Caco-2 (cell line): Measurements from ENCODE around the gene HDAC10. TPM values are rescaled to one million over a fixed set of nuclear protein-coding genes. Genes with fewer than 3 reads are reported as not detected.

Experiments used
- BruUV-seq: library from RNA; stranded (reverse); fragments of 400-500 nt; replicated peaks from 2 replicates; lab custom pipeline; 2021; lab: Mats Ljungman, UMichigan
- CTCF ChIA-PET: fragments of 300-600 bp; sonication (Branson Sonifier 250); formaldehyde crosslinking; loops from one replicate; lab custom pipeline; 2022; ENCODE audit warnings: antibody characterized with exemption; lab: Charles Lee
- POLR2A ChIA-PET: fragments of 300-600 bp; sonication (Branson Sonifier 250); formaldehyde crosslinking; loops from one replicate; lab custom pipeline; 2022; ENCODE audit warnings: antibody characterized with exemption; lab: Charles Lee
- DNase-seq, 2 experiments: peaks; one replicate each; pipeline versions ENCODE4 v3.0.0 to v3.0.0-alpha.2; 2020 to 2022
- H3K27me3 ChIP-seq: replicated peaks from 2 replicates; pipeline ENCODE4 v1.6.0; 2011; ENCODE audit warnings: low read length; ENCODE audit not compliant: control insufficient read depth, insufficient read depth
- H3K36me3 ChIP-seq: 2 replicates; pipeline ENCODE4 v1.5.1; 2011; ENCODE audit warnings: low read length; ENCODE audit not compliant: control insufficient read depth, insufficient read depth
- H3K4me1 ChIP-seq: fragments of 250-450 bp; sonication (Bioruptor Pico); 2 replicates; pipeline ENCODE4 v1.5.1; 2020; ENCODE audit warnings: mild to moderate bottlenecking
- H3K4me3 ChIP-seq: 2 replicates; pipeline ENCODE4 v1.5.1; 2011; ENCODE audit warnings: low read depth, mild to moderate bottlenecking, control low read depth, low read length
- H3K9me3 ChIP-seq: fragments of 250-450 bp; sonication (Bioruptor Pico); 2 replicates; pipeline ENCODE4 v1.5.1; 2020; ENCODE audit warnings: mild to moderate bottlenecking, moderate library complexity
- H3K27ac Mint-ChIP-seq: one replicate; pipeline ENCODE4 v1.8.0; 2022; ENCODE audit warnings: mixed read lengths; ENCODE audit not compliant: unreplicated experiment
- H3K27me3 Mint-ChIP-seq: one replicate; pipeline ENCODE4 v1.8.0; 2022; ENCODE audit warnings: mixed read lengths; ENCODE audit not compliant: insufficient read depth, unreplicated experiment
- H3K36me3 Mint-ChIP-seq: one replicate; pipeline ENCODE4 v1.8.0; 2022; ENCODE audit warnings: mild to moderate bottlenecking, mixed read lengths; ENCODE audit not compliant: insufficient read depth, unreplicated experiment
- H3K4me1 Mint-ChIP-seq: one replicate; pipeline ENCODE4 v1.8.0; 2022; ENCODE audit warnings: low read depth, mixed read lengths; ENCODE audit not compliant: unreplicated experiment
- H3K4me3 Mint-ChIP-seq: one replicate; pipeline ENCODE4 v1.8.0; 2022; ENCODE audit warnings: mild to moderate bottlenecking, moderate library complexity, mixed read lengths; ENCODE audit not compliant: unreplicated experiment
- H3K9me3 Mint-ChIP-seq: one replicate; pipeline ENCODE4 v1.8.0; 2022; ENCODE audit warnings: mixed read lengths; ENCODE audit not compliant: unreplicated experiment
- CTCF ChIP-seq, 2 experiments: fragments of 200-600 bp in 1 of 2; IDR thresholded peaks; 1 replicate in 1 of 2; 2 replicates in 1 of 2; pipeline versions ENCODE4 v1.5.1 to v1.8.0; 2011 to 2022; ENCODE audit warnings: antibody characterized with exemption in 1 of 2, control low read depth in 1 of 2, inconsistent platforms in 1 of 2, low read depth in 1 of 2, low read length in 1 of 2, mild to moderate bottlenecking in 1 of 2, moderate library complexity in 1 of 2; ENCODE audit not compliant: insufficient read depth in 1 of 2, severe bottlenecking in 1 of 2, unreplicated experiment in 1 of 2
- intact Hi-C: fragments of 100-400 bp; cut with micrococcal nuclease; formaldehyde crosslinking; loops from one replicate; pipeline ENCODE4 v1.10.0; 2022; ENCODE audit not compliant: unreplicated experiment
- total RNA-seq: library from RNA; stranded (reverse); gene quantifications from 2 replicates; pipeline ENCODE4 v1.2.3, GENCODE V29; 2022

Gene HDAC10
- total RNA-seq, 1 experiment from 2014 or later = 63.5 TPM

GRCh38 chr22:50277761-50278160 is 26.7 kb upstream of the HDAC10 start:
- Mint-ChIP-seq H3K27ac (no peak overlapping the region), H3K9me3 (no peaks in the 10 kb centered on the region), H3K4me3 (no peak overlapping the region), H3K36me3 (peaks cover 68% of the 10 kb centered on the region), H3K4me1 (no peaks in the 10 kb centered on the region), H3K27me3 (no peaks in the 10 kb centered on the region)
- Histone ChIP-seq H3K27me3 (no peaks in the 10 kb centered on the region), H3K9me3 (no peaks in the 10 kb centered on the region), H3K4me3 (no peak overlapping the region), H3K36me3 (peaks cover 16% of the 10 kb centered on the region), H3K4me1 (peaks cover 13% of the 10 kb centered on the region)
- TF ChIP-seq CTCF (IDR thresholded peaks at IDR 0.05; ENCODE audit: insufficient read depth in 1 of 2, low read depth in 1 of 2, low read length in 1 of 2, severe bottlenecking in 1 of 2, unreplicated experiment in 1 of 2) = no peak
- intact Hi-C loops = no loop called here
- CTCF ChIA-PET = no interaction called here
- no TSS peak for BruUV-seq
- DNase-seq = no peak
- POLR2A ChIA-PET = no interaction called here

GRCh38 chr22:50276143-50276542 is 25.1 kb upstream of the HDAC10 start:
- ChIA-PET POLR2A (no interaction called here), CTCF (interaction anchor here (0.5 to 1.7 kb wide), 5 partner anchors 18 to 79 kb away, joined by 3 to 13 read pairs (median 4); no protein-coding TSS in a partner anchor)

More at GRCh38 chr22:50276143-50276542, 25.1 kb upstream of the HDAC10 start:
- Mint-ChIP-seq H3K27ac (no peak overlapping the region), H3K4me1 (no peaks in the 10 kb centered on the region), H3K9me3 (no peaks in the 10 kb centered on the region), H3K4me3 (no peak overlapping the region), H3K36me3 (peaks cover 69% of the 10 kb centered on the region), H3K27me3 (no peaks in the 10 kb centered on the region)
- TF ChIP-seq CTCF (IDR thresholded peaks at IDR 0.05; ENCODE audit: insufficient read depth in 1 of 2, low read depth in 1 of 2, low read length in 1 of 2, severe bottlenecking in 1 of 2, unreplicated experiment in 1 of 2) = peak; percentile 63 to 64
- intact Hi-C loops = no loop called here
- no peaks in the 10 kb centered on the region for H3K9me3 ChIP-seq
- no peaks in the 10 kb centered on the region for H3K27me3 ChIP-seq
- BruUV-seq = no TSS peak
- H3K36me3 ChIP-seq = peaks cover 10% of the 10 kb centered on the region
- peaks cover 5% of the 10 kb centered on the region for H3K4me1 ChIP-seq
- peak in 1 of 2 experiments; percentile 72 for DNase-seq
- no peak overlapping the region for H3K4me3 ChIP-seq
